Erythroblast (primary cell): ENCODE measurements around the gene JPH2.

ENCODE experiments used
- GATA1 ChIP-seq: IDR thresholded peaks from 2 replicates; pipeline ENCODE4 v1.6.1; 2011; ENCODE audit warnings: low read depth, mild to moderate bottlenecking, control low read depth, low read length, moderate library complexity
- POLR2A ChIP-seq: IDR thresholded peaks from 2 replicates; pipeline ENCODE4 v1.6.1; 2011; ENCODE audit warnings: mild to moderate bottlenecking, low read length

DNA sequence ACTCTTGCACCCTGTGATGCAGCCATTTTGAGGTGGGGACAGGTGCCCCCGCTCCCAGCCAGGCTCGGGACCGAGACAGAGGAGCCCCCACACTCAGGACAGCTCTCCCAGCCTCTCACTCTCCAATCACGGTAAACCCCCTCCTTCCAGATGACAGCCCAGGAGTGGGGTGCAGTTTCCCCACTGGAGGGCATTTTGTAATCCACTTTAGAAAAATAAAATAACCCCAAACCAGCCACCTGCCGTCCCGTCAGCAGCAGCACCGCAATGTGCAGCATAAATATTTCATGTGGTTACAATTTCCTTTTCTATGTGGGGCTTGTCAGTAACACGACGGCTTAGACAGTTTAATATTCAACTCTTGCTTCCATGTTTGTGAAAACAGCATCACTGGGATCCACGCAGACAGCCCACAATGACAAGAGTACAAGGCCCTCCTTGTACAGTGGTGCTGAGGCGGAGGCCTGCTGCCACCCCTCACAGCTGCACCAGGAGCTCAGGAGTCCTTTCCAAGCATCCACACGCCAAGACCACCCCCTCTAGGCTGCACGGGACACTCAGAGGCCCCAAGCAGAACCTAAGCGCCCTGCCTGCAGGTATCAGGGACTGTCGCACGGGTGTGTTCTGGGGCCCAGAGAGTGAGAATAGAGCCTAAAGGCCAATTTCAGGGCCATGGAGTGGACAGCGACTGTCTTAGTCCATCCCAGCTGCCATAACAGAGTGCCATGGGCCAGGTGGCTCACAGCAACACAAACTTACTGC is 116.7 kb downstream of the JPH2 start:
- TF ChIP-seq POLR2A (no peak), GATA1 (no peak)
